ENCODE measurements around the gene GHITM.
A peak's percentile ranks its signal among the peaks of the same experiment; 100 is the strongest.
"Not testable (repeated sequence)": the region's sequence is repeated elsewhere in the genome, so short reads cannot be mapped to it uniquely, and the experiment has no call there.

GHITM gene

DNA sequence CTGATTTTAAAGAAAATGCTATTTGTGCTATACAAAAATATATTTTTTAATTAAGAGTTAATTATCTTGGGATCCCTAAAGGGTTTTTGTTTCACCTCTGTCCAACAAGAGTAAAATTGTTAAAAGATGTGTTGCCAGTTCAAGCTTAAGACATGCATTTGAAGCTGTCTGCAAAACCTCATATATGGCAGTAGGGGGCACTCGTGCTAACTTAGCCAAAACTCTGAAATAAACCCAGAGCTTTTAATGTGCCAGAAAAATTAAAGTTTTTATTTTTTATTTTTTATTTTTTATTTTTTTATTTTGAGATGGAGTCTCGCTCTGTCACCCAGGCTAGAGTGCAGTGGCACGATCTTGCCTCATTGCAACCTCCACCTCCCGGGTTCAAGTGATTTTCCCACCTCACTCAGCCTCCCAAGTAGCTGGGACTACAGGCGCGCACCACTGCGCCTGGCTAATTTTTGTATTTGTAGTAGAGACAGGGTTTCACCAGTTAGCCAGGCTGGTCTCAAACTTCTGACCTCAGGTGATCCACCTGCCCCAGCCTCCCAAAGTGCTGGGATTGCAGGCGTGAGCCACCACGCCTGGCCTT, 8.8 kb downstream of the GHITM start:
- DNase-seq (ENCODE audit: low spot score): peak; percentile 62

DNA sequence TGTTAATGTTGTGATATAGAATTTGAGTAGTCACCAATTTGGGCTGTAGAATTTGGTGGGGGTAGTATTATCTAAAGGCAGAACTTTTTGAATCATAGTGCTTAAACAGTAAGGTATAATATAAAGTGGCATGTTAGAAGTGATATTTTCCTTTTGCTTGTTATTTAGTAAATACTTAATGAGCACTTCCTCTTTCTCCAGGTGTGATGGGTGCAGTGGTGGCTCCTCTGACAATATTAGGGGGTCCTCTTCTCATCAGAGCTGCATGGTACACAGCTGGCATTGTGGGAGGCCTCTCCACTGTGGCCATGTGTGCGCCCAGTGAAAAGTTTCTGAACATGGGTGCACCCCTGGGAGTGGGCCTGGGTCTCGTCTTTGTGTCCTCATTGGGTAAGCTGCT, 10.5 kb downstream of the GHITM start:
- DNase-seq (ENCODE audit: low spot score): no peak

- DNase-seq (ENCODE audit: low spot score): no peak
These were observed 13.5 kb downstream of the GHITM start for GRCh38 chr10:84152769-84153168.

GRCh38 chr10:84155521-84155920, 16.2 kb downstream of the GHITM start:
- DNase-seq (ENCODE audit: low spot score): no peak

DNA sequence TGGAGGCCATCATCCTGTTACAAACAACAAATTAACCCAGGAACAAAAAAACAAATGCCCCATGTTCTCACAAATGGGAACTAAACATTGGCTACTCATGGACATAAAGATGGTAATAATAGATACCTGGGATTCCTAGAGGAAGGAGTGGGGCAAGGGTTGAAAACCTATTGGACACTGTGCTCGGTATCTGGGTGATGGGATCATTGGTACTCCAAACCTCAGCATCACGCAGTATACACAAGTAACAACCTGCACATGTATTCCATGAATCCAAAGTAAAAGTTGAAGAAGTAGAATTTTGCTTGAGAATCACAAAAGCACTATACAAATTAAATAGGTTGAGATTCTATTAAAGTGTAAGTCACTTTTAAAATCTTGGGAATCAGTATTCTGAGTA, 16.7 kb downstream of the GHITM start:
- DNase-seq (ENCODE audit: low spot score): no peak

DNA sequence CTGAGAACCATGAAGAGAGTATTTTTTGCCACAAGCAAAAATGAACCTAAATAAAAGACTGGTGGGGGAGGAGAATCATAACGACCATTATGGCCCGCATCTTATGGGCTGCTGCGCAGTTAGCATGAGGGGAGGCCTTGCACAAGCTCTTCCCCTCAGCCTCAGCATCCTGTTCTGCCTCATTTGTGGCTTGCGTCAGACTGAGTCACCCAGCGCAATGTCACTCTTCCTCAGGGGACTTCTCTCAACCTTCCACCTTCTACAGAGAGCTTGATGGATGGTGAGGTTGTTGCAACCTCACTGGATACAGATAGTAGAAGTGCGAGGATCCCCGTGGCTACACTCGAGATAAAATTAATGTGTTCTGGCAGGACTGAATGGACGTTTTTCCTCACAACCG, 17.5 kb downstream of the GHITM start:
- peak; percentile 36 for DNase-seq (ENCODE audit: low spot score)

GRCh38 chr10:84158061-84158460, 18.8 kb downstream of the GHITM start:
- no peak for DNase-seq (ENCODE audit: low spot score)

DNA sequence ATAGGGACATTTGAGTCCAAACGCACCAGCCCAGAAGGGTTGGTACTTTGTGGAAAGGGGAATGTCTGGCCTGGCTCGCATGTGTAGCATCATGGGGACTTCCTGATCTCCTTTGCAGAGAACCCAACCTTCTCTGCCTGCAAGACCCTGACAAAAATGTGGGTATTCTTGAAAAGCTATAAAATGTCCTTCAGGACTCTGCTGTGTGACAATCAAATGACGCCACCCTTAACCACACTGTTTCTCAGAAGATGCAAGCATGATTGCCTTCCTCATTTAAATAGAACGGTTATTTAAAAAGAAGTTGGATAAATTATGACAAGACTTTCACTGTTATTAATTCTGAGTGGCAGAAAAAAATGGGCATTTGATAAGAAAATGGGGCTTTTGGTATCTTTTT, 19.2 kb downstream of the GHITM start:
- DNase-seq (ENCODE audit: low spot score): no peak

GRCh38 chr10:84159076-84159685, 19.9 kb downstream of the GHITM start:
- no peak for DNase-seq (ENCODE audit: low spot score)

GRCh38 chr10:84160663-84161362, 21.5 kb downstream of the GHITM start:
- DNase-seq (ENCODE audit: low spot score): no peak

DNA sequence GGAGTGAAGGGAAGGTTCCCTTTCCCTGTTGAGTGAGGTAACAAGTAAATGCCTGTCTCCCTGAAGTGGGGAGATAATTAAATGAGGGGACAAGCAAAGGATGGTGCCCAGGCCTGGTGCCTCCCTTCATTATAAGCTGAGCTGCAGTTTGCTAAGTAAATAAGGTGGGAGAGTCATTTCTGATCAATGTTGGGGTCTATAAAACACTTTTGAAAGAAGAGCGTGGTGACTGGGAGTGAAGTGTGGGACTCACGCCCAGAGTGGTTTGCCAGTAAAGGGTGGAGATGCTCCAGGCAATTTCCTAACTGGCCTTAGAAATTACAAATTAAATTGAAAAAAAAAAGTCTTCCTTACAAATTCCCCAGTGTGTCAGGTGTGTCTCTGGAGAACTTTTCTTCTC, 24.7 kb downstream of the GHITM start:
- no peak for DNase-seq (ENCODE audit: low spot score)

- no peak for DNase-seq (ENCODE audit: low spot score)
These were observed 25.1 kb downstream of the GHITM start for GRCh38 chr10:84164442-84164841.

DNA sequence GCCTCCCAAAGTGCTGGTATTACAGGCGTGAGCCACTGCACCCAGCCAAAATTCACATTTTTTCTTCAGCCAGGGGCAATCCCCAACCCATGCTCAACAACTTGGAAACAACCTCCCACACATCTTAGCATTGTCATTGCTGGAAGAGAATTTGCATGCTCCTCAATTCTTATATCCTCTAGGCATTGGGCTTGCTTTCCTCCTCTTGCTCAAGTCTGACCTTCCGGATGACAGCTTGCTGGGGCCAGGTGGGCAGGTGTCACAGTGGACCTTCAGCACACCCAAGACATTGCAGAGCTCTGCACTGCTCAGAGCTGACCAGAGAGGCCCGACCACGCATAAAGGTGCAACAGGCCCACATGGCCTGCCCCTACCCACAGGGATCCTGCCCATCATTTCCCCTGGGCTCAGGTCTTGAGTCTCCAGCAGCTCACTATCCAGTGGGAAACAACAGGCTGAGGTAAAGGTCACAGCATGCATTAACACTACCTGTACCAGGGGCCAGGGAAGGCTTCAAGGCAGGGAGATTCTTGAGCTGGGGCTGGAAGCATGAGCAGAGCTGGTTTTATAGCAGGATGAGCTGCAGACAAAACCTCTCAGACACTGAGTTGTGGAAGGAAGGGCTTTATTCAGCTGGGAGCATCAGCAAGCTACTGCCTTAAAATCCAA, 27.4 kb downstream of the GHITM start:
- no peak for DNase-seq (ENCODE audit: low spot score)

DNA sequence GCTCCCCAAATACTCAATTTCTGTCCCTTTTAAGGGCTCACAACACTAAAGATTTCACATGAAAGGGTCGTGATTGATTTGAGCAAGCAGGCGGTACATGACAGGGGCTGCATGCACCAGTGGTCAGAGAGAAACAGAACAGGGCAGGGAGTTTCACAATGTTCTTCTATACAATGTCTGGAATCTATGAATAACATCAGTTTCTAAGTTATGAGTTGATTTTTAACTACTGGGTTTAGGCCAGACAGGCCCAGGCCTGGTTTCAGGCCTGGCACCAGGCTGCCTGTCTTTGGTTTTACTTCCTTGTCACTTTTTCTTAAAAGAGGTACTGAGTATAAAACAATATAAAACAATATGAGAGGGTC, 28.0 kb downstream of the GHITM start:
- DNase-seq (ENCODE audit: low spot score): not testable (repeated sequence)

DNA sequence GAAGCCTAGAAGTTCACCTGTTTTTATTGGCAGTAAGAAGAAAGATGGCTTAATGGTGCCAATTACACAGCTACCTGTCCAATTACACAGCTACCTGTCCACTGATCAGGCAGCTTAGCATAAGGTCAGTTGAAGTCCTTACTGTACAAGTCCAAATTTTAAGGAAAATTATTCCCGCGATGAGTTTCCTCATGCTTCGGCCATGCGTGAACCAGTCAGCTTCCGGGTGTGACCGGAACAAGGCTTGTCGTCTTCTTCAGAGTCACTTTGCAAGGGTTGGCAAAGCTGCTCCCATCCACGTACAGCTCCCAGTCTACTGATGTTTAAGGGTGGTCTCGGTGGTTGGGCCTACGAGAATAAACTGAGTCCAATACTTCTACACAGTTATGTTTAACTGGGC, 29.1 kb downstream of the GHITM start:
- DNase-seq (ENCODE audit: low spot score): not testable (repeated sequence)

GRCh38 chr10:84171237-84171636, 31.9 kb downstream of the GHITM start:
- DNase-seq (ENCODE audit: low spot score): not testable (repeated sequence)

- not testable (repeated sequence) for DNase-seq (ENCODE audit: low spot score)
These were observed 32.6 kb downstream of the GHITM start for GRCh38 chr10:84171700-84172466.

DNA sequence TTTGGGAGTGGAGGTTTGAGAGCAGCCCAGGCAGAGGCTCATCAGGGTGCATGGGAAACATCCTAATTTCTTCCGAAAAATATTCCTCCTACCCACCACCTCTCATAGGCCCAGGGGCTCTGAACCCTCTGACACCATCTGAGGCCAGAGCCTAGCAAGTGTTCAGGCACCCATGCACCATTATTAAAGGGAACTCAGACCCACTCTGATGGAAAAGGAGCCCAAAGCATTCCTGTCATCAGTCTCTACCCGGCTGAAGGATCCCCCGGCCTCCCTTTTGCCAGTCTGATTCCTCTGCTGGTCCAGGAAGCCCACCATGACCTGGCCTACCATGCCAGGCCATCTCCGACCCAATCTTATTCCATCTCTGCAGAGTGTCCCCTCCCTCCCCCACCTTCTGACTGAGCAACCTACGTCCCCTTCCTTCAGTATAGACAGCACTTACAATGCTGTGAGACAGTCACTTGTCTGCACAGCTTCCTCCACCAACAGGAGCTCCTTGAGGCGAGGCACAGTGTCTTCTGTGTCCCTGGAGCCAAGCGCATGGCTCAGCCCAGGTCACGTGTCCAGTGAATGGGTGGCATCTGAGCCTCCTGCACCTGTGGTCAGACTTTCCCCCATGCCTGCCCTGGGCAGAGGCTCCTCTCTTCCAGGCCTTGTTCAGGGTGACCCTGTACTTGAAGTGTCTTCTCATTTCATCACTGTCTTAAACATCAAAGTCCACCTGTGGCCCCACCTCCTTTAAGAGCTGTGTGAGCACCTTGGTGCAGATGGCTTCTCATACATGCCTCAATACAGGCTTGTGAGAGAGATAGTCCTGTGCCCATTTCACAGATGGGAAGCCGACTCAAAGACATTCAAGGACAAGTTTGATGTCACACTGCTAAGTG, 33.4 kb downstream of the GHITM start:
- no peak for DNase-seq (ENCODE audit: low spot score)

GRCh38 chr10:84173501-84173929, 34.2 kb downstream of the GHITM start, which contains the start of gene GPR15LG:
TSS of gene GPR15LG (plus strand) at chr10:84173801. CDS start at chr10:84173852, 51 bp downstream.
- DNase-seq (ENCODE audit: low spot score): no peak

DNA sequence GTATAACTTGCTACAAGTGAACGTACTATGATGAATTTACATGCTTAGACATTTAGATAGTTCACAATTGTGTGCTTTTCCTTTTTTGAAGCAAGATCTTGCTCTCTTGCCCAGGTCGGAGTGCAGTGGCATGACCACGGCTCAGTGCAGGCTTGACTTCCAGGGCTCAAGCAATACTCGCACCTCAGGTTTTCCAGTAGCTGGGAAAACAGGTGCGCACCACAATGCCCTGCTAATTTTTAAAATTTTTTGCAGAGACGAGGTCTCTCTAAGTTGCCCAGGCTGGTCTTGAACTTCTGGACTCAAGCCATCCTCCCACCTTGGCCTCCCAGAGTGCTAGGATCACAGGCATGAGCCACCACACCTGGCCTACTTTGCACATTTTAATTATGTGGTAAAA, 36.1 kb downstream of the GHITM start:
- DNase-seq (ENCODE audit: low spot score): no peak

DNA sequence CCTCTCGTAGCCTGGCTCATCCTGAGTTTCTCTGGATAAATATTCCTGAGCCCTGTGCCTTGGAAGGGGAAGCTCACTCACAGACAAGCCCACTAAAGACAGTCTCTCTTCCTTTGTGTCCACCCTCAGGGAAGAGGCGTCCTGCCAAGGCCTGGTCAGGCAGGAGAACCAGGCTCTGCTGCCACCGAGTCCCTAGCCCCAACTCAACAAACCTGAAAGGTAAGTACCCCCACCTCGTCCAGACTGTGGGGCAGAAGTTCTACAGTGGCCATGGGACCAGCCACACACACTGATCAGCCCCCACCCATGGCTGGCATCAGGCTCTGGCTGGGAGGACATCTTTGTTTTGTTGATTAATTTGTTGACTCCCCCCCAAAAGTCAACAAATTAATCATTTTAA, 37.0 kb downstream of the GHITM start:
- DNase-seq (ENCODE audit: low spot score): no peak
